HG03354 (cell line): ENCODE data around the gene SPOCK2.

ENCODE experiments used
- ATAC-seq: cut with Tn5 transposase; IDR thresholded peaks from one replicate; pipeline ENCODE4 v1.9.1; 2021; ENCODE audit warnings: mild to moderate bottlenecking; ENCODE audit not compliant: unreplicated experiment, poor library complexity, severe bottlenecking

The SPOCK2 gene

DNA sequence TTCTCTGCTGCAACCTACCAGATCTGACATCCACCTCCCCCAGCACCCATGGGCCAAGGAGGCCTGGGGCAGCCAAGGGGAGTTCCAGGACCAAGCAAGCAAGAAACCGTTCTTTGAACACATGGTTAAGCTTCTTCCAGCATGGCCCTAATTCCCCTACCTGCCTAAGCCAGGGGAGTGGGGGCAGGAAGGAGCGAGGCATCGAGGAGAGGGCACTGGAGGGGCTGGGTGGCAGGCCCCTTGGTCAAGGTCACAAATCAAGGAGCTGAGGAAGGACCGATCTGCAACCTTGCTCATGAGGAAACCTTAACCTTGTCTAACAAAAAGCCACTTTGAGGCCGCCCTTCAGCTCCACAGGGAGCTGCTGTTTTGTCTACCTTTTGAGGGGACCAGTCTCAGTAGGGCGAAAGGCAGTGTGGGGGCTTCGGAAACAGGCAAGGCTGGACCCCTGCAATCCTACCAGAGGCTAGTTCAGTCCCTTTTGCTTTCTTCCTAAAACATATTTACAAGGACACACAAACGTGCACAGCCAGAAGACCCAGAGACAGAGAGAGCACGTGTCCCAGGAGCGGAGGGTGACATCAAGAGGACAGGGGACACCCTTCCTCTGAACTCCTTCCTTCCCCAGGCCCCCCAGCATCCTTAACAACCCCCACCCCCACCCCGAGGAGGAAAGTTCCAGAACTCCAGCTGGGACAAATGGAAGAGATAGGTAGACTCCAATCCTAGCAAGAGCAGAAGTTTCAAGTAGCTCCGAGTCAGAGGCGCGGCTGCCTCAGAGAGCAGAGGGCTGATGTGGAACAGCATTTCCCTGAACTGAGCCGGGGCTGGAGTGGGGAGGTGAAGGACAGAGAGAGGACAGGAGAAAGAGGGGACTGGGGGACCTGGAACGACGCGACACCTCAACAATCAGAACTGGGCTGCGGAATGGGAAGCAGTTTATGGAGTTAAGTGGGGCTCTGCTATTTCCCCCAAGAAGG is 28.2 kb downstream of the SPOCK2 start:
- no peak for ATAC-seq

GRCh38 chr10:72058989-72059842 is 29.1 kb downstream of the SPOCK2 start:
- no peak for ATAC-seq

DNA sequence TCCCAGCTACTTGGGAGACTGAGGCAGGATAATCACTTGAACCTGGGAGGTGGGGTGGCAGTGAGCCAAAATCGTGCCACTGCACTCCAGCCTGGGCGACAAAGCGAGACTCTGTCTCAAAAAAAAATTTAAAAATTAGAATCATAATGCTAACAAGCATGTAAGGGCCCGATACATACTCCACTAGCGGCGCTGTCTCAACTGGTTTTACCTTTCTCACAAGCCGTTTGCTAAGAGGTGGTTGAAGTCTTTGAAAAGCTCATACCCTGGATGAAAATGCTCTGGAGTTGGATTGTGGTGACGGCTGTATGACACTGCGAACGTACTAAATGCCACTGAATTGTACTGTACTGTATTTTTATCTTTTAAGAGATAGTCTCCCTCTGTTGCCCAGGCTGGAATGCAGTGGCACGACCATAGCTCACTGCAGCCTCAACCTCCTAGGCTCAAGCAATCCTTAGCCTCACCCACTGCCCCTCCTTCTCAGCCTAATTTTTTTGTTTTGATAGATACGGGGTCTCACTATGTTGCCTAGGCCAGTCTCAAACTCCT is 29.9 kb downstream of the SPOCK2 start:
- no peak for ATAC-seq

DNA sequence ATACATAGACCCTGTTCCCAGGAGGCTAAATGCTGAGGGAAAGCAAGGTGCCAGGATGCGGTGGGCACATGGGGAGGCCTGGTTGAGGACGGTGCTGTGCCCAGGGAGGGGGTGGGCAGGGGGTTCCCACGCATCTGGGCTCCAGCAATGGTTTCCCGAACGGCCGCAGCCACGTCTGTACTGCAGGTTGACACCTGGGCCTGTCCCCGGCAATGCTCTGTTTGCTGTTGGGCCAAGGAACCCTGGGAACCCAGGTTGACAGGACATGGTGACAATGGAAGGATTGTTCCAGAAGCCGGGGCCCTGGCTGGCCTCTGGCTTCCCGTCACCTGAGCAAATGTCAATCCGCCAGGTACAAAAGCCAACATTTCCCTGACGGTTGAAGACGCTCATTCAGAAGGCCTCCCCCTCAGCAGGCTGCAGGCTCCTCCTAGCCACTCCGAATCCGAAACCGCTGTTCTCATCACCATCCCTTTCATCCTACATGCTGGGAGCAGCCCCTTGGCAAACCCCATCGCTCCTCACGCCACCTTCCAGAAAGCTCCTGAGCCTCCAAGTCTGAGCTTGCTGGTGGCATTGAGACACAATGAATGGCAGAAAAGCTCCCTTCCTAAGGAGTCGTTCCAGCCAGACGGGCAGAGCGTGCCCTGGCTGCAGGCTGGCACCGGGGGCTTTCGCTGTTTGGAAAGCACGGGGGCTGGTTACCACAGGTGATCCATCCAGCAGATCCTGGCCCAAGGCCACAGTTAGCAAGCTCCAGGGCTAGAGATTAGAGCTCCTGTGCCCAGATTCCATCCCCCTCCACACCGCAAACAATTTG is 31.2 kb downstream of the SPOCK2 start:
- no peak for ATAC-seq

DNA sequence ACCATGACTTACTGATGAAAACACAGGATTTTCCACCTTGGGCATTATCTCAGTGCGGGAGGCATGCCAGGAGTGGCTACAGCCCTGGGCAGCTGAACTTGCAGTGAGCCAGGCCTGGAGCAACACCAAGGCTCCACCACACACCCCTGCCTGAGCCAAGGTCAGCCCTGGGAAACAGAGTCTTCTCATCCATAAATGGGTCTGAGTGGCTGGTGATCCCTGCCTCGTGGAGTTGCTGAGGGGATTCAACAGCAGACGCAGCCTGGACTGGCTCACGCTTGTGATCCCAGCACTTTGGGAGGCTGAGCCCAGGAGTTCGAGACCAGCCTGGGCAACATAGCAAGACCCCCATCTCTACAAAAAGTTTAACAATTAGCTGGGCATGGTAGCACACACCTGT is 32.2 kb downstream of the SPOCK2 start:
- no peak for ATAC-seq

DNA sequence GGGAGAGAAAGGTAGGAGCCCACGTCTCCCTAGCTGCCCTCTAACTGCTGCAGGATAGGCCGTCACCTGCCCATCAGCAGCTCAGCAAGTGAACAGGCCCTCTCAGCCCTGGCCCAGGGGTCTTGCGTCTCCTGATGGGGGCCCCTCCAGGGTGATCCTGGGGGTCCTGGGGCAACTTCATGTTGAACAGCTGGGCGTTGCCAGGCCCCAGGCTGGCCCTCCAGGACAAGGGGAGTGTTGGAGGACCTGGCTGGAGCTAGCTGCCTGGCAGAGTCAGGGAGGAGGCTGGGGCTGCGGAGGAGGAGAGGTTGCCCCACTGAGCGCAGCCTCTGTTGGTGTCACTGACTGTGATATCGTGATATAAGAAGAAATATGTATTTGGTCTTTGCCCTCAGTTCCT is 34.7 kb downstream of the SPOCK2 start:
- no peak for ATAC-seq

DNA sequence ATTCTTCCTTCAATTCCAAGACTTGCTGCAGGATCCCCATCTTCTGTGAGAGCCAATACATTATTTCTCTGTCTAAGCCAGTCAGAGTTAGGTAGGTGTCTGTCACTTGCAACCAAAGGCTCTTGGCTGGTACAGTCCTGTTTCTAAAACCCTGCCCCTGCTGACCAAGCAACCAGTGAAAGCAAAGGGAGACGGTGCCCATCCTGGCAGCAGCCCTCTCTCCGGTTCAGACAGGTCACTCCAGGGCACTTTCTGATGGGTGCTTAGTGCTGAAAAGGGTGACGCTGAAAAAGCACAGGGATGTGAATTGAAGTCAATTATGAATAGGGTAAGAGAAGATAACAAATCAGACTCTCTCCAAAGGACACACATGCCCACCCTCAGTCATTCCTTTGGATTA is 37.5 kb downstream of the SPOCK2 start:
- ATAC-seq, result no peak

DNA sequence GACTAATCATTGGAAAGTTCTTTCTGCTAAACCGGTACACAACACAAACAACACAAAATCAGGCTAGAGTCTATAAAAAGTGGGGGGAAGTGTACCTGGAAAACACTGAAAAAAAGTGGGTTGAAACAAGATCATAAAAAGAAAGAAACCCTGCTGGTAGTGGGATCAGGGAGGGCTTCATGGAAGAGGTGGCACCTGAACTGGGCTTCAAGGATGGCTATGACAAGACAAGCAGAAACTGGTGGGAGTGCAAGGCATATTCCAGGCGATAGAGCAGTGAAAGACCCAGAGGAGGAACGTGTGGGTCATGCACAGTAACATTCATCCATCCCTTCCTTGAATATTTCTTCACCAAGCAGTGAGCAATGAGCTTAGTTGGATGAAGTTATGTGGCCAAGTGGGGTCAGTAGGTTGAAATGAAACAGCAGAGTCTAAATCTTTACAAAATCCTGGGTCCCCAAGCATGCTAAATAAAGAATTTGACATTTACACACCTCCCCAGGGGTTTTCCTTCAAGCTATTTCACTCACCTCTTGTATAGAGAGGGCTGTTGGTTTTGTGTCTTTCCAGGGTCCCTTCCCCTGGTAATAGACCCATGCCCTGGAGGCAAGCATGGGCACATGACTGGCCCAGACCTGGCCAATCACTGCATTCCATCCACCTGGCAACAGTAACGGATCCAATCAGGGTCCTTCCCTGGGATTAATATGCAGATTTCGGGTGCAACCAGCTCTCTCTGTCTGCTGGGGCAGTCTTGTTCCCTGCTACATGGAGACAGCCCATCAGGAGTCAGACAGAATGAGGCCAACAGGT is 38.2 kb downstream of the SPOCK2 start:
- no peak for ATAC-seq

DNA sequence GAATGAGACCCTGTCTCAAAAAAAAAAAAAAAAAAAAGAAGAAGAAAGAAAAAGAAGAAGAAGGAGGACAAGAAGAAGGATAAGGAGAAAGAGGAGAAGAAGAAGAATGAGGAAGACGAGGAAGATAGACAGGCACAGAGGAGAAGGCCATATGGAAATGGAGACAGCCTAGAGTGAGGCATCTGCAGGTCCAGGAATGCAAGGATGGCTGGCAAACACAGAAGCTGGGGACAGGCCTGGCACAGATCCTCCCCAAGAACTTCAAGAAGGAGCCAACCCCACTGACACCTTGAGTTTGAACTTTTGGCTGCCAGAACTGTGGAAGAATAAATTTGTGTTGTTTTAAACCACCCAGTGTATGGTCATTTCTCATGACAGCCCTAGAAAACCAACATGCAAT is 38.9 kb downstream of the SPOCK2 start:
- ATAC-seq, result no peak

GRCh38 chr10:72048450-72049124 is 39.8 kb downstream of the SPOCK2 start:
- ATAC-seq, result peak; percentile 62

DNA sequence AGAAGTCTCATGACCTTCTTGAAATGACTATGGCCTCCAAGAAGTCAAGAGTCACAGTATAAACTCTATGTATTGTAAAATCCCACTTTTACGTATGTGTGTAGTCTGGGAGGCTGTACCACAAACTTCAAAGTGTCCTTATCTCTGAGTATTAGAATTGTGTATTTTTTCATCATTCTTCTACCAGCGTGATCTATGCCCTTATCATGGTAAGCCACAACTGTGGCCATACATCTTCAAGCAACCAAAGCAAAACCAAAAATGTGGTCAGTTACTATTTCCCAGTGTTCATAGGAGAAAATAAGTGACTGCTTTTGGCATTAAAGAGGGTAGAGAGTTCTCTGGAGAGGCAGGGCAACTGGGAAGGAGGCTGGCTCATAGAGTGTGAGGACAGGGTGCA is 42.8 kb downstream of the SPOCK2 start:
- ATAC-seq, result no peak

DNA sequence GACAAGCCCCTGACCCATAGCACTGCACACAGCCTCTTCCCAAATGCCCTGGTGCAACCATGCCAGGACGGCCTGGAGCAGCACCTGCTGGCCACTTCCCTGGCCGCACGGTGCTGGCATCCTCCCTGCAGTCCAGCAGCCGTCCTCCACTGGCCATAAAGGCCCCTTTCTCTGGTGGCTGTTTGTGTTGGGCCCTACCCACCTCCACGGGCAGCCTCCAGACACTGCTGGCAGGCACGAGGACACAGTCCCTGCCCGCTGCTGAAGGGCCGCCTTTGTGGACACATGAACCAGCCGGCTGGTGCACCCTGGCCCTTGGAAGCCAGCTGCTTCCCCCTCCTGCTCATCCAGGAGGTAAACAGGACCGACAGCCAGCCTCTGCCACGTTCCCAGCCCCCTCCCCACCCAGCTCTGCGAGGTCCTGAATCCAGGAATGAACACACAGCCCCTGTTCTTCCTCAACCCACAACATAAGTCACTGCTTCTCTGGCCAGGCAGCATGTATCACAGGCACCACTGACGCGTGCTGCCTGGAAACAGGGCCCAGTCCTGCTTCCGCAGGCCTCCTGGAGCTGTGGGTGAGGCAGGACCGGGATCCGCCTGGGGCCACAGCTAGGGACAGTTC is 43.8 kb downstream of the SPOCK2 start:
- no peak for ATAC-seq

DNA sequence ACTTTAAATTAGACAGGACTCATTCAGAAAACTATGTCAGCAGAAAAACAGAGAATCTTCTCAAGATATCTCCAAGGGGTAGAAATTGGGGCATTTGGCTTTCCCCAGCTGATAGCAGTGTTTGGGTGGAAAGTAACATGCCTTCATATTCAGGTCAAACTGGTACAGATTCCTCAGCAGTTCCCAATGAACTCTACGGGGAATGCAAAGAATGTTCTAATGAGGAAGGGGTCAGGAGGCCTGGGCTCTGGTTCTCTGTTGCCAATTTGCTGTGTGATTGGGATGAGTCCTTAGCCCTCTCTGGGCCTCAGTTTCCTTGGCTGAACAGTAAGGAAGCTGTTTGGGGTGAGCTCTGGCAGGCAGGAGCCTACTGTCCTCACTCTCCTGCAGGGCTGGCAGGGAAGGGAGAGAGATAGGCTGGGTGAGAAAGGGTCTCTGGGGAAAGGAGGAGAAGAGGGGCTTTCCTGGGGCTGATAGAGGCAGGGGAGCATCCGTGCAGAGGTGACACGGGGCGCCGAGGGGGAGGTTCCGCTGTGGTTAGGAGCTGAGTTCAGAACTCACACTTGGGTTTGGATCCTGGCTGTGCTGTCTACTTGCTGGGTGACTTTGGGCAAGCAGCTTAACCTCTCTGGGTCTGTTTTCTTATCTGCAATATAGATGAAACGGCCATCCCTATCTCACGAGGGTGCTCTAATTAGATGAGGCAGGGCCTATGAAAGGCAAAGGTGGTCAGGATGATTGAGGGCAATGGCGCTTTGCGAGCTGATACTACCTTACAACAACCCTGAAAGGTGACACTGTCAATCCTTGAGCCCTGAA is 45.1 kb downstream of the SPOCK2 start:
- no peak for ATAC-seq

DNA sequence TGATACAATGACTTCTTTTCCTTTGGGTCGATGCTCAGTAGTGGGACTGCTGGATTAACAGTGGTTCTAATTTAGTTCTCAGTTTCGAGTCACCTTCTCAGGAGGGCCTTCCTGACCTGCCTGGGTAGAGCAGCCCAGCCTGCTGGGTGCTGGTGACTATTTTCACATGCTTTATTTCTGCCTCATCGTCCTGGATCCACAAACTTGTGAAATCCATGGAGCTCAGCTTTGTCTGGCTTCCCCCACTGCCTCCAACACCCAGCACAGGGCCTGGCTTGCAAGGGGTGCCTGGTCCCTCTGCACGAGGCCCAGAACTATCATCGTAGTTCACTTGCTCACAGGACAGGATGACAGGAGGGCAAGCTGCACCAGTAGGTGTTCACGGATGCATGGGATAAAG is 46.9 kb downstream of the SPOCK2 start:
- ATAC-seq, result no peak

- no peak for ATAC-seq
Observed at GRCh38 chr10:72039377-72039776, 49.0 kb downstream of the SPOCK2 start.

DNA sequence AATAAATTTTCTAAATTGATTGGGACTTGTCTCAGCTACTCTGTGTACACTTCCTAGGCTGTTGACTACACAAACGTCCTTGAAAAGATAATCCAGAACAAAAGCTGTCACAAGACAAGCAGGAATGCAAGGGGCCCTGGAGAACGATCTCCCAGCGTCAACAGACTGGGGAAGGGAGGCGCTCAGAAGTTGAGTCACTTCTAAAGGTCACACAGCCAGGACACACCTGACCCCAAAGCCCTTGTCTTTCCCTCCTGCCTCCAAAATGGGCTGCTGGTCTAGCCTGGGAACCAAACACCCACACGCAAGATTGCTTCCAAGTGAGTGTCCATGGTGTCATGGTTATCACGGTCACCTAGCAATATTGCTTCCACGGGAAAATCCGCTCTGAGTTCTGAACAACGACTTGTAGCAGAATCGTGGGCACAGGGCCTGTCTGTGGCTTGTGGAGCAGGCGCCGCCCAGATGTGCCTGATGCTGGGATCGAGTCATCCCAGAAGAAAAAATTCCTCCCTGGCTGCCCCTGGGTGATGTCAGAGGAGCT is 49.8 kb downstream of the SPOCK2 start:
- no peak for ATAC-seq

GRCh38 chr10:72037811-72038210 is 50.5 kb downstream of the SPOCK2 start:
- ATAC-seq, result no peak
